Naive thymus-derived CD4-positive, alpha-beta T cell (primary cell): ENCODE results near the gene CEP72. TPM values are rescaled to one million over a fixed set of nuclear protein-coding genes. Genes with fewer than 3 reads are reported as not detected.

ENCODE experiments used
- ATAC-seq: fragments of 150-1000 bp; cut with Tn5 transposase; 2 replicates; pipeline ENCODE4 v1.10.0; 2021; ENCODE audit warnings: mild to moderate bottlenecking, moderate library complexity
- CTCF ChIA-PET: fragments of 350-600 bp; sonication (Branson Sonifier 250); formaldehyde crosslinking; loops from one replicate; lab custom pipeline; 2021; ENCODE audit warnings: antibody characterized with exemption; lab: Charles Lee
- POLR2A ChIA-PET: fragments of 350-600 bp; sonication (Branson Sonifier 250); formaldehyde crosslinking; loops from one replicate; lab custom pipeline; 2021; ENCODE audit warnings: antibody characterized with exemption, inconsistent platforms; lab: Charles Lee
- DNase-seq, 9 donors: peaks; one replicate each; pipeline versions ENCODE4 v3.0.0 to v3.0.0-alpha.2; 2020 to 2022; ENCODE audit warnings: mixed read lengths in 1 of 9
- H3K27ac ChIP-seq: one replicate; pipeline ENCODE4 v1.7.0; 2013; ENCODE audit warnings: mild to moderate bottlenecking, low read depth, low read length, moderate library complexity
- H3K27me3 ChIP-seq, 2 donors: one replicate each; pipeline ENCODE4 v1.7.0; 2013; ENCODE audit warnings: low read length in 2 of 2, mild to moderate bottlenecking in 2 of 2, moderate library complexity in 2 of 2; ENCODE audit not compliant: control insufficient read depth in 2 of 2, insufficient read depth in 2 of 2
- H3K36me3 ChIP-seq, 3 experiments: 1 replicate in 2 of 3; 2 replicates in 1 of 3; pipeline ENCODE4 v1.7.0; 2013; ENCODE audit warnings: low read length in 3 of 3, mild to moderate bottlenecking in 3 of 3, moderate library complexity in 1 of 3; ENCODE audit not compliant: insufficient read depth in 3 of 3, control insufficient read depth in 2 of 3
- H3K4me1 ChIP-seq, 2 donors: one replicate each; pipeline ENCODE4 v1.7.0; 2013; ENCODE audit warnings: low read length in 2 of 2, mild to moderate bottlenecking in 2 of 2, moderate library complexity in 1 of 2; ENCODE audit not compliant: control insufficient read depth in 2 of 2, insufficient read depth in 2 of 2
- H3K4me3 ChIP-seq: 2 replicates; pipeline ENCODE4 v1.7.0; 2013; ENCODE audit warnings: mild to moderate bottlenecking, low read length
- H3K9me3 ChIP-seq, 3 experiments: 1 replicate in 2 of 3; 2 replicates in 1 of 3; pipeline ENCODE4 v1.7.0; 2013; ENCODE audit warnings: low read length in 3 of 3; ENCODE audit not compliant: control insufficient read depth in 2 of 3
- H3K27ac Mint-ChIP-seq, 9 donors: one replicate each; pipeline ENCODE4 v1.8.0; 2020 to 2022; ENCODE audit warnings: mixed read lengths in 9 of 9, mild to moderate bottlenecking in 8 of 9, moderate library complexity in 5 of 9, inconsistent platforms in 2 of 9
- H3K27me3 Mint-ChIP-seq, 5 donors: one replicate each; pipeline ENCODE4 v1.8.0; 2021 to 2022; ENCODE audit warnings: mixed read lengths in 5 of 5, mild to moderate bottlenecking in 1 of 5
- H3K36me3 Mint-ChIP-seq, 5 donors: one replicate each; pipeline ENCODE4 v1.8.0; 2020 to 2022; ENCODE audit warnings: mixed read lengths in 5 of 5, mild to moderate bottlenecking in 3 of 5, inconsistent platforms in 1 of 5
- H3K4me1 Mint-ChIP-seq, 7 donors: one replicate each; pipeline ENCODE4 v1.8.0; 2020 to 2022; ENCODE audit warnings: mixed read lengths in 7 of 7, mild to moderate bottlenecking in 3 of 7, inconsistent platforms in 1 of 7
- H3K4me3 Mint-ChIP-seq, 10 donors: one replicate each; pipeline ENCODE4 v1.8.0; 2020 to 2022; ENCODE audit warnings: mild to moderate bottlenecking in 10 of 10, mixed read lengths in 10 of 10, moderate library complexity in 6 of 10, inconsistent platforms in 2 of 10
- H3K9me3 Mint-ChIP-seq, 11 donors: one replicate each; pipeline ENCODE4 v1.8.0; 2020 to 2022; ENCODE audit warnings: mixed read lengths in 11 of 11, mild to moderate bottlenecking in 4 of 11, inconsistent platforms in 1 of 11, moderate library complexity in 1 of 11
- intact Hi-C, 2 donors: fragments of 100-400 bp; cut with micrococcal nuclease; formaldehyde crosslinking; loops; one replicate each; pipeline ENCODE4 v1.15.1; 2023
- polyA plus RNA-seq, 2 donors: library from polyadenylated mRNA; unstranded; fragments of 300-500 nt; fragmentation: Illumina TruSeq; gene quantifications; one replicate each; pipeline ENCODE4 v1.2.3, GENCODE V29; 2021
- total RNA-seq, 6 experiments: library from RNA in 5 of 6; stranded (reverse) in 5 of 6; gene quantifications; 1 replicate in 5 of 6; 2 replicates in 1 of 6; pipeline ENCODE4 v1.2.3 and lab custom pipeline; 2021 to 2026

The CEP72 gene
- total and polyA plus RNA-seq, 7 experiments from 2014 or later = 6.0 to 33.8 (median 16.4) TPM

GRCh38 chr5:590346-590745 lies 21.8 kb upstream of the CEP72 start:
- ChIA-PET POLR2A (no interaction called here), CTCF (no interaction called here)
- Histone ChIP-seq H3K4me1 (no peaks in the 10 kb centered on the region), H3K4me3 (no peak overlapping the region), H3K36me3 (no peaks in the 10 kb centered on the region), H3K27me3 (peaks cover 0 to 3% of the 10 kb centered on the region in 2 donors), H3K27ac (no peak overlapping the region), H3K9me3 (no peaks in the 10 kb centered on the region)
- Mint-ChIP-seq H3K9me3 (peaks cover 0 to 5% (median 4%) of the 10 kb centered on the region in 11 donors), H3K27ac (no peak overlapping the region), H3K36me3 (peaks cover 0 to 5% (median 0%) of the 10 kb centered on the region in 5 donors), H3K4me3 (no peak overlapping the region), H3K27me3 (peaks cover 24 to 38% (median 28%) of the 10 kb centered on the region in 5 donors), H3K4me1 (peaks cover 0 to 2% (median 0%) of the 10 kb centered on the region in 7 donors)
- ATAC-seq (no peak), DNase-seq (no peak)
- intact Hi-C loops = no loop called here

GRCh38 chr5:591746-592145 lies 20.4 kb upstream of the CEP72 start:
- Mint-ChIP-seq H3K27ac (no peak overlapping the region), H3K36me3 (peaks cover 0 to 5% (median 0%) of the 10 kb centered on the region in 5 donors), H3K27me3 (peaks cover 28 to 42% (median 33%) of the 10 kb centered on the region in 5 donors), H3K4me3 (no peak overlapping the region), H3K4me1 (no peaks in the 10 kb centered on the region), H3K9me3 (peaks cover 0 to 5% (median 4%) of the 10 kb centered on the region in 11 donors)
- ATAC-seq (no peak), DNase-seq (no peak)
- no peak overlapping the region for H3K4me3 ChIP-seq
- H3K9me3 ChIP-seq = no peaks in the 10 kb centered on the region
- no peak overlapping the region for H3K27ac ChIP-seq
- intact Hi-C loops = no loop called here
- ChIA-PET CTCF (no interaction called here), POLR2A (no interaction called here)
- no peaks in the 10 kb centered on the region for H3K4me1 ChIP-seq
- H3K27me3 ChIP-seq = peaks cover 0 to 3% of the 10 kb centered on the region in 2 donors
- no peaks in the 10 kb centered on the region for H3K36me3 ChIP-seq

GRCh38 chr5:592158-592557 lies 20.0 kb upstream of the CEP72 start:
- Histone ChIP-seq H3K36me3 (no peaks in the 10 kb centered on the region), H3K27me3 (peaks cover 0 to 3% of the 10 kb centered on the region in 2 donors), H3K9me3 (no peaks in the 10 kb centered on the region), H3K4me3 (no peak overlapping the region), H3K4me1 (no peaks in the 10 kb centered on the region), H3K27ac (no peak overlapping the region)
- peaks cover 0 to 5% (median 4%) of the 10 kb centered on the region in 11 donors for H3K9me3 Mint-ChIP-seq
- no peak overlapping the region for H3K4me3 Mint-ChIP-seq
- H3K36me3 Mint-ChIP-seq = peaks cover 0 to 5% (median 0%) of the 10 kb centered on the region in 5 donors
- DNase-seq = no peak
- peaks cover 28 to 45% (median 33%) of the 10 kb centered on the region in 5 donors for H3K27me3 Mint-ChIP-seq
- no peak overlapping the region for H3K27ac Mint-ChIP-seq
- no peaks in the 10 kb centered on the region for H3K4me1 Mint-ChIP-seq
- ATAC-seq = no peak
- ChIA-PET POLR2A (no interaction called here), CTCF (no interaction called here)
- intact Hi-C loops = no loop called here

- no peak for ATAC-seq
- peaks cover 0 to 5% (median 4%) of the 10 kb centered on the region in 11 donors for H3K9me3 Mint-ChIP-seq
- intact Hi-C loops = no loop called here
- no peak overlapping the region for H3K27ac Mint-ChIP-seq
- H3K27me3 ChIP-seq = peaks cover 0 to 3% of the 10 kb centered on the region in 2 donors
- DNase-seq = no peak
- POLR2A ChIA-PET = no interaction called here
- H3K9me3 ChIP-seq = no peaks in the 10 kb centered on the region
- peaks cover 3 to 5% (median 4%) of the 10 kb centered on the region in 7 donors for H3K4me1 Mint-ChIP-seq
- peaks cover 0 to 5% (median 0%) of the 10 kb centered on the region in 5 donors for H3K36me3 Mint-ChIP-seq
- no peaks in the 10 kb centered on the region for H3K4me1 ChIP-seq
- no peaks in the 10 kb centered on the region for H3K36me3 ChIP-seq
- CTCF ChIA-PET = no interaction called here
- peaks cover 32 to 55% (median 41%) of the 10 kb centered on the region in 5 donors for H3K27me3 Mint-ChIP-seq
- no peak overlapping the region for H3K27ac ChIP-seq
- H3K4me3 ChIP-seq = no peak overlapping the region
- no peak overlapping the region for H3K4me3 Mint-ChIP-seq
These were observed 18.6 kb upstream of the CEP72 start for GRCh38 chr5:593511-593910.

GRCh38 chr5:594226-594860 lies 17.8 kb upstream of the CEP72 start:
- Histone ChIP-seq H3K4me3 (no peak overlapping the region), H3K27ac (no peak overlapping the region), H3K9me3 (no peaks in the 10 kb centered on the region), H3K36me3 (no peaks in the 10 kb centered on the region), H3K27me3 (peaks cover 0 to 3% of the 10 kb centered on the region in 2 donors), H3K4me1 (no peaks in the 10 kb centered on the region)
- Mint-ChIP-seq H3K27me3 (peaks cover 34 to 63% (median 44%) of the 10 kb centered on the region in 5 donors), H3K9me3 (peaks cover 0 to 5% (median 4%) of the 10 kb centered on the region in 11 donors), H3K27ac (no peak overlapping the region), H3K36me3 (peaks cover 0 to 4% (median 0%) of the 10 kb centered on the region in 5 donors), H3K4me3 (no peak overlapping the region), H3K4me1 (peaks cover 3 to 11% (median 5%) of the 10 kb centered on the region in 7 donors)
- DNase-seq (no peak), ATAC-seq (peak; percentile 62)
- intact Hi-C loops = no loop called here
- CTCF ChIA-PET = no interaction called here
- POLR2A ChIA-PET = no interaction called here

- ChIA-PET CTCF (no interaction called here), POLR2A (no interaction called here)
- H3K27ac ChIP-seq = no peak overlapping the region
- H3K4me1 ChIP-seq = no peaks in the 10 kb centered on the region
- Mint-ChIP-seq H3K4me1 (peaks cover 3 to 11% (median 5%) of the 10 kb centered on the region in 7 donors), H3K27me3 (peaks cover 28 to 66% (median 44%) of the 10 kb centered on the region in 5 donors), H3K9me3 (peaks cover 0 to 5% (median 0%) of the 10 kb centered on the region in 11 donors), H3K36me3 (no peaks in the 10 kb centered on the region), H3K27ac (no peak overlapping the region), H3K4me3 (no peak overlapping the region)
- H3K4me3 ChIP-seq = no peak overlapping the region
- H3K9me3 ChIP-seq = no peaks in the 10 kb centered on the region
- intact Hi-C loops = no loop called here
- peaks cover 0 to 3% of the 10 kb centered on the region in 2 donors for H3K27me3 ChIP-seq
- no peaks in the 10 kb centered on the region for H3K36me3 ChIP-seq
- DNase-seq (no peak), ATAC-seq (no peak)
These were observed 16.8 kb upstream of the CEP72 start for GRCh38 chr5:595285-595875.
